Liver (tissue), 9 donors: ENCODE measurements around the gene EHBP1. TPM values are rescaled to one million over a fixed set of nuclear protein-coding genes. Genes with fewer than 3 reads are reported as not detected.

Source experiments
- DNase-seq: peaks from one replicate; pipeline ENCODE4 v3.0.0-alpha.2; 2017; ENCODE audit warnings: low spot score
- H3K27ac ChIP-seq, 2 donors: one replicate each; pipeline ENCODE4 v1.7.0; 2013; ENCODE audit warnings: inconsistent platforms in 2 of 2, low read length in 2 of 2, control low read depth in 1 of 2, low read depth in 1 of 2, mild to moderate bottlenecking in 1 of 2
- H3K27me3 ChIP-seq, 4 donors: one replicate each; pipeline versions ENCODE4 v1.6.1 to v1.7.0; 2013; ENCODE audit warnings: low read length in 3 of 4, inconsistent platforms in 1 of 4, mild to moderate bottlenecking in 1 of 4, moderate library complexity in 1 of 4; ENCODE audit not compliant: control insufficient read depth in 4 of 4, insufficient read depth in 4 of 4
- H3K36me3 ChIP-seq, 4 donors: one replicate each; pipeline versions ENCODE4 v1.6.1 to v1.7.0; 2013; ENCODE audit warnings: low read length in 3 of 4, mild to moderate bottlenecking in 3 of 4, low read depth in 1 of 4, moderate library complexity in 1 of 4; ENCODE audit not compliant: control insufficient read depth in 4 of 4, insufficient read depth in 3 of 4
- H3K4me1 ChIP-seq, 4 donors: one replicate each; pipeline versions ENCODE4 v1.6.1 to v1.7.0; 2013; ENCODE audit warnings: low read length in 3 of 4, mild to moderate bottlenecking in 3 of 4, moderate library complexity in 1 of 4; ENCODE audit not compliant: control insufficient read depth in 4 of 4, insufficient read depth in 4 of 4
- H3K4me3 ChIP-seq, 3 donors: one replicate each; pipeline versions ENCODE4 v1.6.1 to v1.7.0; 2013; ENCODE audit warnings: low read length in 3 of 3, control low read depth in 1 of 3, low read depth in 1 of 3, mild to moderate bottlenecking in 1 of 3
- H3K9ac ChIP-seq, 2 donors: one replicate each; pipeline ENCODE4 v1.7.0; 2013; ENCODE audit warnings: low read length in 2 of 2, mild to moderate bottlenecking in 2 of 2, moderate library complexity in 2 of 2, control low read depth in 1 of 2, low read depth in 1 of 2
- H3K9me3 ChIP-seq, 4 donors: one replicate each; pipeline versions ENCODE4 v1.6.1 to v1.7.0; 2013; ENCODE audit warnings: low read length in 3 of 4; ENCODE audit not compliant: control insufficient read depth in 4 of 4
- CTCF ChIP-seq: fragments of 150-350 bp; IDR thresholded peaks from 2 replicates; pipeline ENCODE4 v1.5.1; 2017; ENCODE audit warnings: improper control_type of control experiment, low read depth, low read length; ENCODE audit not compliant: missing input control
- EGR1 ChIP-seq, 2 donors: IDR thresholded peaks; 2 replicates each; pipeline ENCODE4 v1.6.1; 2016 to 2018; ENCODE audit warnings: antibody characterized with exemption in 2 of 2, low read depth in 2 of 2
- FOXA2 ChIP-seq: IDR thresholded peaks from 2 replicates; pipeline ENCODE4 v1.6.1; 2016; ENCODE audit warnings: antibody characterized with exemption
- GABPA ChIP-seq, 2 donors: IDR thresholded peaks in 1 of 2; conservative IDR thresholded peaks in 1 of 2; 2 replicates each; pipeline ENCODE4 v1.6.1; 2016; ENCODE audit warnings: antibody characterized with exemption in 2 of 2, mild to moderate bottlenecking in 1 of 2, moderate library complexity in 1 of 2
- HNF4G ChIP-seq: IDR thresholded peaks from 2 replicates; pipeline ENCODE4 v1.6.1; 2016; ENCODE audit warnings: antibody characterized with exemption
- JUND ChIP-seq, 2 donors: IDR thresholded peaks; 2 replicates each; pipeline ENCODE4 v1.6.1; 2016; ENCODE audit warnings: antibody characterized with exemption in 2 of 2
- NR2F2 ChIP-seq: IDR thresholded peaks from 2 replicates; pipeline ENCODE4 v1.6.1; 2016; ENCODE audit warnings: antibody characterized with exemption
- RAD21 ChIP-seq, 2 donors: IDR thresholded peaks; 2 replicates each; pipeline ENCODE4 v1.6.1; 2016; ENCODE audit warnings: antibody characterized with exemption in 2 of 2, mild to moderate bottlenecking in 2 of 2
- RXRA ChIP-seq, 2 donors: IDR thresholded peaks; 2 replicates each; pipeline ENCODE4 v1.6.1; 2017 to 2018; ENCODE audit warnings: antibody characterized with exemption in 2 of 2, mild to moderate bottlenecking in 1 of 2
- SP1 ChIP-seq: IDR thresholded peaks from 2 replicates; pipeline ENCODE4 v1.6.1; 2018; ENCODE audit warnings: antibody characterized with exemption, mild to moderate bottlenecking
- TAF1 ChIP-seq: conservative IDR thresholded peaks from 2 replicates; pipeline ENCODE4 v1.6.1; 2016; ENCODE audit warnings: antibody characterized with exemption, mild to moderate bottlenecking
- YY1 ChIP-seq: IDR thresholded peaks from 2 replicates; pipeline ENCODE4 v1.6.1; 2016; ENCODE audit warnings: antibody characterized with exemption, mild to moderate bottlenecking
- WGBS: extraction: QIAGEN DNeasy Blood & Tissue Kit; methylation state at CpG from one replicate; pipeline ENCODE4 v1.1.7; 2013; 5-methylcytosine and 5-hydroxymethylcytosine counted together
- polyA plus RNA-seq, 2 donors: library from polyadenylated mRNA; stranded (reverse) in 1 of 2; unstranded in 1 of 2; fragments of 200-250 nt in 1 of 2; fragments of >200 nt in 1 of 2; fragmentation: Nextera tagmentation in 1 of 2; extraction: Ambion mirVana in 1 of 2; gene quantifications; one replicate each; pipeline versions ENCODE4 v1.2.1 to v1.2.3, GENCODE V29; 2013 to 2015
- total RNA-seq, 2 donors: library from RNA; depleted of rRNA; stranded (reverse); fragments of >200 nt; gene quantifications; one replicate each; pipeline ENCODE4 v1.2.3, GENCODE V29; 2014
- TF ChIP-seq, protein P1 (sequence below): IDR thresholded peaks from 2 replicates; pipeline ENCODE4 v1.6.1; 2016; ENCODE audit warnings: antibody characterized with exemption, mild to moderate bottlenecking
- TF ChIP-seq, protein P2 (sequence below): IDR thresholded peaks from 2 replicates; pipeline ENCODE4 v1.6.1; 2016; ENCODE audit warnings: antibody characterized with exemption
- donor health status: healthy.
- donor health status: healthy.
- donor health status: healthy.
- donor health status: healthy.
- donor health status: healthy.

EHBP1 gene
- total and polyA plus RNA-seq, 4 donors: 16.6 to 85.8 (median 24.4) TPM

DNA sequence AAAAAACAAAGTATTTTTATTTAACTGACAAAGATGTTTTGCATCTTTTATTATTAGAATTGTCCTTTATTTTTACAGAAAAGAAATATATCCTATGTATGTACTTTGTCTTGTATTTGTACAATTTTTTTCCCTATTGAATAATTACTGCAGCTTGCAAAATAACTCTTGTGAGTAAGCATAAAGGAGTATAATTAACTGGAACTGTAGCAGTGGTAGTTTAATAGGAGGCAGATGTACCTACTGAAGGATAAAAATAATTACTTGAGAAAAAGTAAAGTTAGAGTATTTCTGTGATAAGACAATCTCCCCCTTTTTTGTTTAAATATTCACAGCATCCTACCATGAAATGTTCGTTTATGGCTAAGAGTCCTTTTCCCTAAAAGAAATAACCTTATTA, 34.7 kb downstream of the EHBP1 start:
- 48% methylated on average over 1 of the region's 1 CpG for WGBS
- H3K9ac ChIP-seq: no peak overlapping the region

GRCh38 chr2:62741127-62741526, 35.6 kb downstream of the EHBP1 start:
- no peak overlapping the region for H3K9ac ChIP-seq
- H3K9me3 ChIP-seq: no peaks in the 10 kb centered on the region
- H3K36me3 ChIP-seq: no peaks in the 10 kb centered on the region
- H3K27me3 ChIP-seq: no peaks in the 10 kb centered on the region
- DNase-seq: no peak
- H3K4me1 ChIP-seq: peaks cover 9 to 44% (median 31%) of the 10 kb centered on the region in 4 donors
- TF ChIP-seq YY1 (no peak), SP1 (no peak), GABPA (IDR thresholded peaks at IDR 0.05 in 1 of 2, conservative IDR thresholded peaks at IDR 0.05 in 1 of 2) (no peak), JUND (IDR thresholded peaks at IDR 0.05) (no peak), CTCF (no peak), EGR1 (IDR thresholded peaks at IDR 0.05; ENCODE audit: low read depth in 2 of 2) (no peak), RAD21 (IDR thresholded peaks at IDR 0.05) (no peak), RXRA (IDR thresholded peaks at IDR 0.05) (no peak), HNF4G (no peak), TAF1 (no peak)
- TF ChIP-seq, protein P1, sequence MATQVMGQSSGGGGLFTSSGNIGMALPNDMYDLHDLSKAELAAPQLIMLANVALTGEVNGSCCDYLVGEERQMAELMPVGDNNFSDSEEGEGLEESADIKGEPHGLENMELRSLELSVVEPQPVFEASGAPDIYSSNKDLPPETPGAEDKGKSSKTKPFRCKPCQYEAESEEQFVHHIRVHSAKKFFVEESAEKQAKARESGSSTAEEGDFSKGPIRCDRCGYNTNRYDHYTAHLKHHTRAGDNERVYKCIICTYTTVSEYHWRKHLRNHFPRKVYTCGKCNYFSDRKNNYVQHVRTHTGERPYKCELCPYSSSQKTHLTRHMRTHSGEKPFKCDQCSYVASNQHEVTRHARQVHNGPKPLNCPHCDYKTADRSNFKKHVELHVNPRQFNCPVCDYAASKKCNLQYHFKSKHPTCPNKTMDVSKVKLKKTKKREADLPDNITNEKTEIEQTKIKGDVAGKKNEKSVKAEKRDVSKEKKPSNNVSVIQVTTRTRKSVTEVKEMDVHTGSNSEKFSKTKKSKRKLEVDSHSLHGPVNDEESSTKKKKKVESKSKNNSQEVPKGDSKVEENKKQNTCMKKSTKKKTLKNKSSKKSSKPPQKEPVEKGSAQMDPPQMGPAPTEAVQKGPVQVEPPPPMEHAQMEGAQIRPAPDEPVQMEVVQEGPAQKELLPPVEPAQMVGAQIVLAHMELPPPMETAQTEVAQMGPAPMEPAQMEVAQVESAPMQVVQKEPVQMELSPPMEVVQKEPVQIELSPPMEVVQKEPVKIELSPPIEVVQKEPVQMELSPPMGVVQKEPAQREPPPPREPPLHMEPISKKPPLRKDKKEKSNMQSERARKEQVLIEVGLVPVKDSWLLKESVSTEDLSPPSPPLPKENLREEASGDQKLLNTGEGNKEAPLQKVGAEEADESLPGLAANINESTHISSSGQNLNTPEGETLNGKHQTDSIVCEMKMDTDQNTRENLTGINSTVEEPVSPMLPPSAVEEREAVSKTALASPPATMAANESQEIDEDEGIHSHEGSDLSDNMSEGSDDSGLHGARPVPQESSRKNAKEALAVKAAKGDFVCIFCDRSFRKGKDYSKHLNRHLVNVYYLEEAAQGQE: no peak
- no peak overlapping the region for H3K27ac ChIP-seq
- H3K4me3 ChIP-seq: no peak overlapping the region
- 91% methylated on average over 3 of the region's 3 CpGs for WGBS

More for the DNA sequence above, 34.7 kb downstream of the EHBP1 start:
- no peak overlapping the region for H3K4me3 ChIP-seq
- H3K9me3 ChIP-seq: no peaks in the 10 kb centered on the region
- H3K27ac ChIP-seq: no peak overlapping the region
- no peak for DNase-seq
- no peaks in the 10 kb centered on the region for H3K27me3 ChIP-seq
- peaks cover 8 to 40% (median 27%) of the 10 kb centered on the region in 4 donors for H3K4me1 ChIP-seq
- TF ChIP-seq, protein P2, sequence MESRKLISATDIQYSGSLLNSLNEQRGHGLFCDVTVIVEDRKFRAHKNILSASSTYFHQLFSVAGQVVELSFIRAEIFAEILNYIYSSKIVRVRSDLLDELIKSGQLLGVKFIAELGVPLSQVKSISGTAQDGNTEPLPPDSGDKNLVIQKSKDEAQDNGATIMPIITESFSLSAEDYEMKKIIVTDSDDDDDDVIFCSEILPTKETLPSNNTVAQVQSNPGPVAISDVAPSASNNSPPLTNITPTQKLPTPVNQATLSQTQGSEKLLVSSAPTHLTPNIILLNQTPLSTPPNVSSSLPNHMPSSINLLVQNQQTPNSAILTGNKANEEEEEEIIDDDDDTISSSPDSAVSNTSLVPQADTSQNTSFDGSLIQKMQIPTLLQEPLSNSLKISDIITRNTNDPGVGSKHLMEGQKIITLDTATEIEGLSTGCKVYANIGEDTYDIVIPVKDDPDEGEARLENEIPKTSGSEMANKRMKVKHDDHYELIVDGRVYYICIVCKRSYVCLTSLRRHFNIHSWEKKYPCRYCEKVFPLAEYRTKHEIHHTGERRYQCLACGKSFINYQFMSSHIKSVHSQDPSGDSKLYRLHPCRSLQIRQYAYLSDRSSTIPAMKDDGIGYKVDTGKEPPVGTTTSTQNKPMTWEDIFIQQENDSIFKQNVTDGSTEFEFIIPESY: no peak
- TF ChIP-seq RAD21 (IDR thresholded peaks at IDR 0.05) (no peak), NR2F2 (no peak), FOXA2 (no peak), GABPA (IDR thresholded peaks at IDR 0.05 in 1 of 2, conservative IDR thresholded peaks at IDR 0.05 in 1 of 2) (no peak), YY1 (no peak)
- TF ChIP-seq, protein P1: no peak
- no peaks in the 10 kb centered on the region for H3K36me3 ChIP-seq
